ENCODE results near the gene MRPS10.
"Not testable (repeated sequence)": the region's sequence is repeated elsewhere in the genome, so short reads cannot be mapped to it uniquely, and the experiment has no call there.

The MRPS10 gene

GRCh38 chr6:42177514-42178364 lies 39.9 kb downstream of the MRPS10 start:
- H3K4me3 ChIP-seq (ENCODE audit: low read length): no peak overlapping the region
- no peak for DNase-seq (ENCODE audit: low read depth)

GRCh38 chr6:42176981-42177380 lies 40.7 kb downstream of the MRPS10 start:
- no peak for DNase-seq (ENCODE audit: low read depth)
- TF ChIP-seq CTCF (IDR thresholded peaks at IDR 0.05; ENCODE audit: insufficient read depth, low read depth, low read length, missing control alignments): no peak
- no peak overlapping the region for H3K4me3 ChIP-seq (ENCODE audit: low read length)

More at GRCh38 chr6:42177514-42178364, 39.9 kb downstream of the MRPS10 start:
- no peak for TF ChIP-seq CTCF (IDR thresholded peaks at IDR 0.05; ENCODE audit: insufficient read depth, low read depth, low read length, missing control alignments)

- H3K4me3 ChIP-seq (ENCODE audit: low read length): no peak overlapping the region
- no peak for DNase-seq (ENCODE audit: low read depth)
- TF ChIP-seq CTCF (IDR thresholded peaks at IDR 0.05; ENCODE audit: insufficient read depth, low read depth, low read length, missing control alignments): peak; percentile 29
These were observed 41.8 kb downstream of the MRPS10 start for GRCh38 chr6:42175860-42176259.

GRCh38 chr6:42173101-42173500 lies 44.6 kb downstream of the MRPS10 start, which contains the start of gene GUCA1A:
Gene GUCA1A (plus strand): TSS chr6:42173364. CDS start chr6:42173614, 250 bp downstream.
- TF ChIP-seq CTCF (IDR thresholded peaks at IDR 0.05; ENCODE audit: insufficient read depth, low read depth, low read length, missing control alignments): no peak
- H3K4me3 ChIP-seq (ENCODE audit: low read length): no peak within 1 kb of the TSS
- DNase-seq (ENCODE audit: low read depth): no peak

- no peak for TF ChIP-seq CTCF (IDR thresholded peaks at IDR 0.05; ENCODE audit: insufficient read depth, low read depth, low read length, missing control alignments)
- no peak for DNase-seq (ENCODE audit: low read depth)
- no peak overlapping the region for H3K4me3 ChIP-seq (ENCODE audit: low read length)
These were observed 45.7 kb downstream of the MRPS10 start for GRCh38 chr6:42171813-42172581.

GRCh38 chr6:42169780-42170179 lies 47.9 kb downstream of the MRPS10 start:
- not testable (repeated sequence) for DNase-seq (ENCODE audit: low read depth); H3K4me3 ChIP-seq (ENCODE audit: low read length)

- H3K4me3 ChIP-seq (ENCODE audit: low read length): no peak overlapping the region
- DNase-seq (ENCODE audit: low read depth): no peak
- TF ChIP-seq CTCF (IDR thresholded peaks at IDR 0.05; ENCODE audit: insufficient read depth, low read depth, low read length, missing control alignments): no peak
These were observed 49.0 kb downstream of the MRPS10 start for GRCh38 chr6:42168650-42169049.

All from epithelial cell of esophagus (primary cell).